Stimulated activated CD4-positive, alpha-beta T cell treated with anti-CD3 and anti-CD28 coated beads, Interleukin-1b, Interleukin-23, amount 100 ng/mL, for 4 hours (primary cell): Measurements from ENCODE around the gene PCDH7.

Experiments used
- DNase-seq, 2 donors: peaks; one replicate each; pipeline ENCODE4 v3.0.0-alpha.2; 2020; ENCODE audit warnings: low read depth in 2 of 2

PCDH7 gene

DNA sequence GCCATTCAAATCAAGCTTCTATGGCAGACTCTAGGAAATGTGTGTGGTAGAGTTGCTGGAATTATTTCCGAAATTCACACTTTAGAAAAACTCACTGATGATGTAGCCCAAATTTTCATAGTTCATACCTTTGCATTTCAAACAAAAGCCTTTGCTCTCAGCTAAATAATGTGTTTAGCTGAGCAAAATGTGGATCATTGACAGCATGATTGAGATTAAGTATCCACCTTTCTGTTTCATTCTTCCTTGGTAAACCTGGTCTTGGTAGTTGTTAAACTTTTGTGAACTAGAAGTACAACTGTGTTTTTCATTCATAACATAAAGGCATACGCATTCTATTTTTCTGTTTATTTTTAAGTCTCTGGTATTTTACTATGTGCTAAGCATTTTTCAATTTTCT is 7.2 kb downstream of the PCDH7 start:
- no peak for DNase-seq

DNA sequence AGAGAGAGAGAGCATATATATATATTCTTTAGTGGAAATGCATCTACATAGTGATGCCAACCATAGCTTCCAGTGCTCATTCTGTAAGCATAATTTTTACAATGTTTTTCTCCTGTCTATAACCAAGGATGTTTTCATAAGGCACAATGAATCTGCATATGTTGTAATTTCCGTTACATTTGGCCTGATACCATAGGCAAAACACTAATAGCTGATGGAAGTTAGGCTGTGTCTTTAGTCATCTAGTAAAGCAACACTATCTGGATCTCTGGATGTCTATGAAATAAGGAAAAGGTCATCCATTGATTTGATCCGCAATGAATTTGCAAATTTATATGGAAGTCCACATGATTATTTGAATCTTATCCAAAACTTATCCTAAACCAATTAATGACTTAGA is 8.1 kb downstream of the PCDH7 start:
- DNase-seq, result no peak

DNA sequence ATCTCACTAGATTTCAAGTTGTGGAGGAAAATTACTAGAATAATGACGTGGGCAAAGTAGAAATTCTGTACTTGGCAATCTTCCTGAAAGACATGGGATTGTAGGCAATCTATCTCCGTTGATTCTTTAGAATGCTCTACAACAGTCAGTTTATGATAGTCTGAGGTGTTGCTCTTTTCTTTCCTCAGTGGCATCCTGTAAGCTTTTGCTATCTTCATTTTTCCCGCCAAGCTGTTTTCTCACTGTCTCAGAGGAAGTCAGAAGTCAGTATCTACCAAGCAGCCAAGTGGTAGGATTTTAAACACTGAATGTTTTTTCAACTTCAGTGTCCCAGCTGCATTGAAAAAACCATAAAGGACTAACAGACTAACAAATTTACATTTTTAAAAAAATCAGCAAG is 23.7 kb downstream of the PCDH7 start:
- no peak for DNase-seq

DNA sequence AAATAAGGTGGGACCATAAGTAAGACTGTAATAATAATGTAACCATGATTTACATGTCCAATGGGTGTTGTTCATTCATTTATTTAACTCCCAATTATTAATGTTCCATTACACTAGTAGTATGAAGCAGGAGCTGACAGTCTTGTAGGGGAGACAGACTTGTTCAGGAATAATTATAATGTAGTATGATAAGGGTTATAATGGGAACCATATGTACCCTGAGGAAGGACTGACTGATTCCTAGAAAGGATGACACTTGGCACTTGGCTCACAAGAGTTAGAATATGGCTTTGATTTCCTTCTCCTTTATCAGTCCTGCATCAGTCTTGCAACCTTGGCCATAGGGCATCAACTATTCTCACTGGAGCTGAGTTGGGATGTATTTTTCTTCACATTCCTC is 24.2 kb downstream of the PCDH7 start:
- no peak for DNase-seq

DNA sequence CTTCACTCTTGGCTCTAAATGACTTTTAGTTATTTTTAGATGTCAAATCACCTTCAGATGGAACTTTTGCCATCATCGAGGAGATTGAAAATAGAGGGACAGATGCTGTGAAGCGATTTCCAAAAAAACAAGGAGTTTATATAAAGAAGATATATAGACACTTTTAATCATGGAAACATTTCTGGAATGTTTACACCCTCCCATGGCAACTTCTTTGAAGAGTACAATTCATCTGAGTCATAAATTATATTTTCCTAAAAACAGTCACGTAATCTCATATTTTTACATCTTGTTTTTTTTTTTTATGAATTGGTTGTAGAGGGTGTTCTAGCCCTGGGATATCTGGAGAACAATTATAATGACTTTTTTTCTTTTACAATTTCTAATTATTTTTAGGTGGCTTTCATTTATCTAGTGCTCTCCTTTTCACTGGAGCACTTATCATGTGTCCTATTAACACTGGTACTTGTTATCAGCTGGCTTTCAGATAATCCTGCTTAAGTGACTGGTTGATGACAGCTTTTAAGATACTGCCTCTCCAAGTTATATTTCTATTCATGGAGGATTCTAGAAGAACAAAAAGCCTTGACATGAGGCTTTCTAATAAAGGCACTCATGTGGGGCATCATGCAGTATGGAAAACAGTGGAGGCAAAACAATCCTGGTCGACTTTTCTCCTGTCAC is 24.9 kb downstream of the PCDH7 start:
- DNase-seq, result no peak

DNA sequence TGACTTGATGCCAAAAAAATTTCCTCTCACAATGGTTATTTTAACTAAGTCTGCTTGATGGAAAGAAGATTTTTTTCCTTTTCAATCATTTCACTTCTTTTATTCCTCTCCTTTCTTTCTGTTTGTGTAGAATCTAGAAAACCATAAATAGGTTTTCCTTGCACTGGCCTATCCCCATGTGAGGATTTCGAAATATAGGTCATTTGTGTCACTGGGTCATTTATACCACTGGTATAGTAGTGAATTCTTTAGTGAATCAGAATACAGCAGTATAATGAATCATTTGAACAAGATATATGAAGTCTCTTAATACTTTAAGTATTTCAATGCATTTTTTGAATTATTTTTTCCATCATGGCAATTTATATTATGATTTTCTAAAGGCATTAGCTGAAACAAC is 26.6 kb downstream of the PCDH7 start:
- no peak for DNase-seq

DNA sequence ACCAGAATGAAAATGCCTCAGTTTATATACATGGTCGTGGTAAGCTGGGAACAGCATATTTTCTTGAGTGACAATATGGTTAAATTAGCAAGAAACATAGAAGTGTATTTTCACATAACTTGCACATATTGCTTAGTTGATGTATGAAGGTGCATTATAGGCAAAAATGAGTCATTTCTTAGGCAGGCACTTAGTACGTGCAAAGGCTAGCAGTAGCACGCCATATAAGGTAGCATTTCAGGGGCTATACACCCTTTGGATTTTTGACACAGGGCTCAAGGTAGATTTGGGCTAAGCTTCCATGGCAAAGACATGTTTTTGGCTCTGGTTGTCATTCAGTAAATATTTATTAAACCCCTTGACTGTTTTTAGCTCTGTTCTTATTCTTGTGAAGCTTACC is 33.1 kb downstream of the PCDH7 start:
- no peak for DNase-seq

DNA sequence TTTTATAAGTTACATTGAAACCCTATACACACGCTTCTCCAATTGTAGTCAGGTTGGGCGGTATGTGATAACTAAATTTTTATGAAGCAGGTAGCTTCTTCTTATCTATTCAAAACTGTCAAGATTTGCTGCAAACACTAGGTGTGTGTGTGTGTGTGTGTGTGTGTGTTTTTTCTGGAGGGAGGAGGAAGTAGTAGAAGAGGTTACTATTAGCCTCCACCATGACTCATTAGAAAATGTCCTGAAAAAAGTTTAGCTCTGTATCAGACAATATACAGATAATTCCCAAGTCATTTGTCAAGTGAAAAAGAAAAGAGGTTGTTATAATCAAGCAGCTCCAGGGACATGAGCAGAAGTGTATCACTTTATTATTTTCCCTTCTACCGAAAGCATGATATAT is 33.9 kb downstream of the PCDH7 start:
- no peak for DNase-seq

DNA sequence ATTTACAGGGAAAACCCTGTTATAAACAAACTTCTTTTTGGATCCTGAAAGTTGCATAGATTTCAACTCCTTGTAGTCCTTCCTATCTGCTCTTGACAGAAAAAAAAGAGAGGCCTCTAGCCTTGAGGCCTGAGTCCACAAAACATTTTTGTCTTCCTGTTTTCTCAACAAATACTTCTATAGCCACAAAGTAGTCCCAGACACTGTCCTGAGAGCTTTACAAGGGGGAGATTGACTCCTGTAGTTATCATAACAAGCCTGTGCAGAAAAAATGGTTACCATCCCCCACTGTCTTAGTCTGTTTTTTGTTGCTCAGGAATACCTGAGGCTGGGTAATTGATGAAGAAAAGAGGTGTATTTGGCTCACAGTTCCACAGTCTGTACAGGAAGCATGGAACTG is 35.2 kb downstream of the PCDH7 start:
- DNase-seq, result no peak

DNA sequence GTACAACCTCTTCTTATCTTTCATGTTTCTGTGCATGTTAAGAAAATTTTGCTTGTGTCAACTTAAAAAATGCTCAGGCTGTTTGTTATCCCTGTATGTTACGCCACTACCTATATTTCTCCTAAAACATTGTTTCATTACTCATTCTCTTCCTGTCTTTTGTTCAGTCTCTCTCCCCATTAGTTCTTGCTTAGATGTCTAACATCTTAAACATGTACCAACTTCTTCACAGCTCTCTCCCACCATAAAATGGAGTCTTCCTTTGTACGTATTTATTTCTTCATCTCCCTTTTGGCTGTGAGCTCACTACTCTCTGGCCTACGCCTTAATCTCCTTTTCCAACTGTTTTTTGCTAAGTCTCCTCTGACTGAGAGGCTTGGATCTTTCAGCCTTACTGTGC is 36.4 kb downstream of the PCDH7 start:
- no peak for DNase-seq

DNA sequence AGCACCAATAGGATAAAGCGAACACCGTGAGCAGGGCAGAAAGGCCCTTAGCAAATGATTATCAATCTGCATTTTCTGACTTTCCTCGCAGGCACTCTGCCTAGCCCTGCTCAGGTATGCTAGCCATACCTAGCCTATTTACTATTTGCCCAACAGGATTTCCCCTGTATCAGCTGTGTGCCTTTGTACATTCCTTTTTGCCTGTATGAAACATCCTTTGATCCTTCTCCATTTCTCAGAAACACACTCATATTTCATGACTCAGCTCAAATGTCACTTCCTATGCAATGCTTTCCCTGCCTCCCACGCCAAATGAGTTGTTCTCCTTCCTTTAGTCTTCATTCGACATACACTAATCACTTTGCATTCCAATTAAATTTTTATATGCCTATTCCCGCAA is 37.2 kb downstream of the PCDH7 start:
- DNase-seq, result no peak

DNA sequence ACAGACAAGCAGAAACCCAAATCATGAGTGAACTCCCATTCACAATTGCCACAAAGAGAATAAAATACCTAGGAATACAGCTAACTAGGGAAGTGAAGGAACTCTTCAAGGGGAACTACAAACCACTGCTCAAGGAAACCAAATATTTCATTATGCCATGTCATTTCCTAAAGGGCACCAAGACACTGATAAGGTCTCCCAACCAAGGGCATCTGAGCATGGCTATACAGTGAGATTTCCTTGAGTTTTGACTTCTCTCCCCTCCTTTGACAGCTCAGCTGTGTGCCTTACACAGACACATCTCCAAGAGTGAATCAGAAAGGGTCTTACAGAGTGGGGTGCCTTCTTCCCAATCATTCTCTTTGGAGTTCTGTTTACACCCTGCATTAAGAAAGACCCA is 40.4 kb downstream of the PCDH7 start:
- no peak for DNase-seq

DNA sequence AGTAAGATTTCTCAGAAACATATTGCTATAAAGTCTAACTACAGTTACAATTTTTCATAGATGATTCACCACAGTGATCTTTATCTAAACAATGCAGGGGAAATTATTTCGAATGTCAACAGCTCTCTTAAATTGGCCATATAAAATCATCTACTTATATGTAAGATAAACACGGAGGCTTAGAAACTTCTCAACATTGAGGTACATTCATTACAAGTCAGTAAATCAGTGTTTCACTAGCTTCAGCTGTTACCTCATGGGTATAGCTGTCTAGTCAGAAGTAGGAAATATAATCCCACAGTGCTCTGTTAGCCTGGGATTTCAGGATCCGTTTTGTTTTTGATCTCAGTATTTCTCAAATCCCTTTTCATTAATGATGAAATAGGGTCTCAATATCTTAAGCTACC is 43.2 kb downstream of the PCDH7 start:
- no peak for DNase-seq

DNA sequence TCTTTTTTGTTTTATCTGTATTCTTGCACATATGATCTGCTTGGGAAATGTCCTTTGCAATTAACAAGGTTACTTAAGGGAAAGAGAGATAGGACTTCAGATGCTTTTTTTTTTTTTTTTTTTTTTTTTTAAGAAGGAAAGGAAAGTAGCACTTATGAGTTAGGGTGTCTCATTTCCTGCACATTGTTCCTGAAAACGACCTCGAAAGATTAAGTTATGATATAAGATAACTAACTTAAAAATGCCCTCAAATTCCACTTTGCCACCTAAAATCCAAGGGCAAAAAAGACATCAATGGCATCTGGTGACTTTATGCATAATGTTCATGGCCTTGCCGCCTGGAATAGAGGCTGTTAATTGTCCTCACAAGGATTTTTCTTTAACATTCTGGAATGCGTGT is 44.9 kb downstream of the PCDH7 start:
- DNase-seq, result no peak

DNA sequence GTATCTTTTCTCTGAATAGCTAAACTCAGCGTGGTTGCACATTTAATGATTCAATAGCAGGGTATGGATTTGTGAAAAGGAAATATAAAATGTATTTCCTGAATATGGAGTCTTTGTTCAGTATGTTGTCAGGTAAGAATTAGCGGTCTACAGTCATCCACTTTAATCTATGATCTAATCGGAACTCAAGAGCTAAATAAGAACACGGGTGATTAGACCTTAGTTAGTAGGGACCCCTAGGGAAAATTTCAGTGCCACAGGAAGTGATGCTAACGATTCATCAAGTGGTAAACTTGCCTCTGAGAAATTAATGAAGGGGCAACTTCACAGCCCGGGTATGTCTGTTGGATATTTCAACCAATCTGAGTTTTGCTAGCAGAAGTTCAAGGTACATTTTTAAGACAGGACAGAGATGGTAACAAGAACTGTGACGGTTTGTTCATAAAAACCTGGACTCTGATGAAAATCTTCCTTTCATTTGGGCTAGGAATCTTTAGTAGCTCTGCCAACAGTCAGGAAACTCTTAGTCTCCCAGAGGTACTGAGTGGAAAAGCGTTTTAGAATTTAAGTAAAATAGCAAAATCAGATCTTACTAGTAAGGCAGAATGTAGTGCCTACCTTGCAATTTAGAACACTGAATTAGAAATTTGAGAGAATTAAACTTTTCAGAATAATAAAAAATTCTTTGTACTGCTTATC is 47.1 kb downstream of the PCDH7 start:
- DNase-seq, result no peak

DNA sequence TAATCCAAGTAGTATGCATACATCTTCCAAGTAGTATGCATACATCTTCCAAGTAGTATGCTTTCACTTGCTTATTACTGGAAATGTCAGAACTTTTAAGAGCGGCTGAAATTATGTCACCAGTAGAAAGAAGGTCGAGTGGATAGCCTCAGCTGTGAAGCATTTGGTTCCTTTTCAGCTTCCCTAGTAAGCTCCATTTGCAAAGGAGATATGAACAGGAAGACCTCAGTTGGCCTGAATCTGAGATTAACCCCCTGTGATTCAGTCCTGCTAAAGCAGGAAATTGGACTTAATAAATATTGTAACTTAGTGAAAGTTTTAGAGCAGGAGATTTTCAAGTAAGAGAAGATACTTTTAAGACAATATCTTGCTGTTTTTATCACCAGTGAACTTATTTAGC is 48.1 kb downstream of the PCDH7 start:
- DNase-seq, result no peak

DNA sequence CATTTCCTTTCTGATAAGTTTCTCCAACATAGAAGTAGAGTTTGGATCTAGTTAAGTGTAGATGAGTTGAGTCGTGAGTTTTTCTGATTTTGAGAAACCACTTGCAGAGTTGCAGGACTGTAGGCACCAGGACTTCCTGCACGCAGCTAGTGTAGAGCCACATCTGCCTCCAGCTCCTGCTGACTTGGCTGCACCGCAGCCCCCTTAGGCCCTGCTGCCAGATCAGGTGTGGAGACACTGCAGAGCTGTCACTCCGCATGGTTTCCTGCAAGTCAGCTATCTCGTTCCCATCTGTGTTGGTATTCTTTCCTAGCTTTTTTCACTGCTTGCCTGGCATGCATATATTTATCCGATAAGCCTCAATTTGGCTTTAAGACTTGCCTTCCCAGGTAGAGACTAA is 48.9 kb downstream of the PCDH7 start:
- no peak for DNase-seq

DNA sequence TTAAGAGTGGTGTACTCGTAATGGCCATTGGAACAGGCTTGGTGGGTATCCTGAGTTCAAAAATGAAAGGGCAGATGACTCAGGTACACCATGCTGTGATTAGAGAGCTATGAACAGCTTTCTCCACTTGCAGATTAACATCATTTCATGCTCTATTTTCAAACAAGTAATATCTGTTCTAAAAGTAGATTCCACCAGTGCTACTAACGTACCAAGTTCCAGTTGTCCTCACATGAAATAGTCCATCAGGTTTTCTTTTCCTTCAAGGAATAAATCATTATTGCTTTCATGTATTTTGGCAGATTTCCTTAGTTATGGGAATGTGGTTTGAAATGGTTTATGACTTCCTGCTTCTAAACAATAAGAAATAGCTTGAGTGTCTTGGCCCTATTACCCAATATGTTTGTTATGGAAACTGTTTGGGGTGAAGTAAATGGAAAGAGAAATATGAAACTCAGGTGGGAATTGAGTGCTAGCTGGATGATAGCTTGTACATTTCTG is 49.9 kb downstream of the PCDH7 start:
- DNase-seq, result no peak

DNA sequence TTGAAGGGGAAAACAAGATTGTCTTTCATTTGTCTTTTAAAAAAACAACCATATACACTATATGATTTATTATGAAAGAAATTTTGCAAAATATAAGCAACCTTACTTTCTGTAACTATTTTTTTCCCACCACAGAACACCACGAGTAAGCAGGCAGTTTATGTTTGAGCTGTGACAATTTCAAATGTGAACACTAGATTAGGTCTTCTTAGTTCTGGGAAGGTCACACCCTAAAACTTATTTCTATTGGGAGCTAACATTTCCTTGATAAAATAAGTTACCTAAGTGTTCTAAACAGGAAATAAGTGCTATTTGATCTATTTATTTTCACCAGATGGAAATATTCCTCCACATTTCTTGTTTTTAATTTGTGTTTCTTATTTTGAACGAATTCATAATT is 50.6 kb downstream of the PCDH7 start:
- no peak for DNase-seq

DNA sequence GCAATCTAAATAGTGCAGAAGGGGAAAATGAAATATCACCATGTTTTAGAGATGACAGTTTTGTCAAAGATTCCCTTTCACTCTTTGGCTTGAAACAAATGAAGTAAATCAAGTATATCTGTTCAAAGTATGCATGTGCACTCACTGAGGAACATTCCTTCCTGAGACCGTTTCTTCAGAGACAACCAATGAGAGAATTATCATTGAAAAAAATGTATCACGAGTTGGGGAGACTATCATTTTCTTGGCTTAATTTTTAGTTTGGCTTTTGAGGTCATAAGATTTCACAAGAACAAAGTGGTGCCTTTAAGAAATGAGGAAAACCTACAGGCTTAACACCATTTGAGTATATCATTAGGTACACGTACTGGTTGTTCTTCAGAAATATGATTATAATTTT is 56.3 kb downstream of the PCDH7 start:
- DNase-seq, result no peak

DNA sequence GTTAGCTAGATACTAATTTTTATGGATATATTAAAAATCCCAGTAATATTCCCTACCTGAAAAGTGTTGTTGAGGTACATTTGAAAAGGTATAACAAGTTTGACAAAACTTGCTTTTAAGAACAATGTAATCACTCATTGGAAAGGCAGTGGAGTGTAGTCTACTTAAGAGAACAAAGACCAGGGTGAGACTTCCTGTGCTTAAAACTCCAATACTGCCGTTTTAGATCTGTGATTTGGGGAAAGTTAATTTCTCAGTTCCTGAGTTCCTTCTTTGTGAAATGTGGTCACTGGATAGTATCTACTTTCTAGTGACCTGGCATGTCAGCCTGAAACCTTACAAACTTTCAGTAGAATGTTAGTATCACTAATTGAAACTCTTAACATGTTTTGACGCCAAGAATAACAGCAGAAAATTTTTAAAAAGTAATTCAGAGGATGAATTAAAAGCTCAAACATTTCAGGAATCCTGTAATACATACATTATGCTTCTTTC is 56.8 kb downstream of the PCDH7 start:
- no peak for DNase-seq
